ENCODE data around the gene TCTN3.
"Not testable (repeated sequence)": the region's sequence is repeated elsewhere in the genome, so short reads cannot be mapped to it uniquely, and the experiment has no call there.

TCTN3 gene

GRCh38 chr10:95729323-95730055, 35.8 kb upstream of the TCTN3 start:
- Histone ChIP-seq H3K4me2 (ENCODE audit: low read length, poor library complexity, severe bottlenecking) (no peak overlapping the region), H3K4me3 (ENCODE audit: insufficient read depth in 1 of 2, low read depth in 1 of 2, low read length in 2 of 2) (no peak overlapping the region), H2BK12ac (ENCODE audit: low read length in 2 of 2) (no peak overlapping the region), H4K91ac (ENCODE audit: low read length) (no peak overlapping the region), H3K36me3 (ENCODE audit: control insufficient read depth in 1 of 2, insufficient read depth in 2 of 2, low read depth in 1 of 2, low read length in 2 of 2) (no peaks in the 10 kb centered on the region), H3K27me3 (ENCODE audit: control insufficient read depth in 1 of 2, insufficient read depth in 1 of 2, low read length in 2 of 2) (no peaks in the 10 kb centered on the region), H2AFZ (ENCODE audit: low read depth, low read length) (no peak overlapping the region), H2BK120ac (ENCODE audit: low read depth, low read length) (no peak overlapping the region), H3K9ac (ENCODE audit: low read length) (no peak overlapping the region), H3K79me1 (replicated peaks; ENCODE audit: low read length, poor library complexity, severe bottlenecking) (no peaks in the 10 kb centered on the region), H3K4ac (ENCODE audit: low read depth in 1 of 2, low read length in 2 of 2) (no peak overlapping the region), H2AK5ac (ENCODE audit: low read length, severe bottlenecking) (no peak overlapping the region), H2BK15ac (ENCODE audit: low read depth, poor library complexity, severe bottlenecking) (no peak overlapping the region), H2BK5ac (ENCODE audit: low read depth, low read length, poor library complexity, severe bottlenecking) (no peak overlapping the region), H3K14ac (ENCODE audit: low read length in 2 of 2) (no peak overlapping the region), H3K18ac (ENCODE audit: low read depth in 1 of 2, low read length in 2 of 2) (no peak overlapping the region), H3K23ac (ENCODE audit: low read length in 2 of 2) (no peak overlapping the region), H3K4me1 (ENCODE audit: control insufficient read depth, insufficient read depth, low read depth, low read length) (no peaks in the 10 kb centered on the region), H3K9me3 (ENCODE audit: control insufficient read depth, low read length) (peaks cover 14% of the 10 kb centered on the region), H4K8ac (ENCODE audit: low read length) (no peak overlapping the region), H3K27ac (ENCODE audit: low read length, poor library complexity, severe bottlenecking) (no peak overlapping the region)
- no peak for DNase-seq
- WGBS: 100% methylated on average over 3 of the region's 3 CpGs

- Histone ChIP-seq H3K27me3 (ENCODE audit: control insufficient read depth in 1 of 2, insufficient read depth in 1 of 2, low read length in 2 of 2) (no peaks in the 10 kb centered on the region), H3K36me3 (ENCODE audit: control insufficient read depth in 1 of 2, insufficient read depth in 2 of 2, low read depth in 1 of 2, low read length in 2 of 2) (no peaks in the 10 kb centered on the region), H2AFZ (ENCODE audit: low read depth, low read length) (no peak overlapping the region), H3K23ac (ENCODE audit: low read length in 2 of 2) (no peak overlapping the region), H2BK120ac (ENCODE audit: low read depth, low read length) (no peak overlapping the region), H3K4me1 (ENCODE audit: control insufficient read depth, insufficient read depth, low read depth, low read length) (no peaks in the 10 kb centered on the region), H2BK15ac (ENCODE audit: low read depth, poor library complexity, severe bottlenecking) (no peak overlapping the region), H3K27ac (ENCODE audit: low read length, poor library complexity, severe bottlenecking) (no peak overlapping the region), H3K9me3 (ENCODE audit: control insufficient read depth, low read length) (peaks cover 7% of the 10 kb centered on the region), H3K4ac (ENCODE audit: low read depth in 1 of 2, low read length in 2 of 2) (no peak overlapping the region), H3K9ac (ENCODE audit: low read length) (no peak overlapping the region), H2BK12ac (ENCODE audit: low read length in 2 of 2) (no peak overlapping the region), H4K8ac (ENCODE audit: low read length) (no peak overlapping the region), H3K4me2 (ENCODE audit: low read length, poor library complexity, severe bottlenecking) (no peak overlapping the region), H4K91ac (ENCODE audit: low read length) (no peak overlapping the region), H3K79me1 (replicated peaks; ENCODE audit: low read length, poor library complexity, severe bottlenecking) (no peaks in the 10 kb centered on the region), H2AK5ac (ENCODE audit: low read length, severe bottlenecking) (no peak overlapping the region), H3K14ac (ENCODE audit: low read length in 2 of 2) (no peak overlapping the region), H3K4me3 (ENCODE audit: insufficient read depth in 1 of 2, low read depth in 1 of 2, low read length in 2 of 2) (no peak overlapping the region), H3K18ac (ENCODE audit: low read depth in 1 of 2, low read length in 2 of 2) (no peak overlapping the region), H2BK5ac (ENCODE audit: low read depth, low read length, poor library complexity, severe bottlenecking) (no peak overlapping the region)
- DNase-seq: no peak
- 96% methylated on average over 3 of the region's 4 CpGs for WGBS
Observed at GRCh38 chr10:95728526-95728925, 34.8 kb upstream of the TCTN3 start.

GRCh38 chr10:95722496-95722895, 28.8 kb upstream of the TCTN3 start:
- not testable (repeated sequence) for H3K4me3 ChIP-seq (ENCODE audit: insufficient read depth in 1 of 2, low read depth in 1 of 2, low read length in 2 of 2); H3K4me2 ChIP-seq (ENCODE audit: low read length, poor library complexity, severe bottlenecking); H2BK12ac ChIP-seq (ENCODE audit: low read length in 2 of 2); H2BK120ac ChIP-seq (ENCODE audit: low read depth, low read length); H2BK15ac ChIP-seq (ENCODE audit: low read depth, poor library complexity, severe bottlenecking); DNase-seq; H2AFZ ChIP-seq (ENCODE audit: low read depth, low read length); H3K27ac ChIP-seq (ENCODE audit: low read length, poor library complexity, severe bottlenecking); H4K91ac ChIP-seq (ENCODE audit: low read length); H3K27me3 ChIP-seq (ENCODE audit: control insufficient read depth in 1 of 2, insufficient read depth in 1 of 2, low read length in 2 of 2); H3K9ac ChIP-seq (ENCODE audit: low read length); H4K8ac ChIP-seq (ENCODE audit: low read length); H3K36me3 ChIP-seq (ENCODE audit: control insufficient read depth in 1 of 2, insufficient read depth in 2 of 2, low read depth in 1 of 2, low read length in 2 of 2); H3K4me1 ChIP-seq (ENCODE audit: control insufficient read depth, insufficient read depth, low read depth, low read length); H2AK5ac ChIP-seq (ENCODE audit: low read length, severe bottlenecking); H3K18ac ChIP-seq (ENCODE audit: low read depth in 1 of 2, low read length in 2 of 2); H3K23ac ChIP-seq (ENCODE audit: low read length in 2 of 2); H3K4ac ChIP-seq (ENCODE audit: low read depth in 1 of 2, low read length in 2 of 2); H3K14ac ChIP-seq (ENCODE audit: low read length in 2 of 2); H2BK5ac ChIP-seq (ENCODE audit: low read depth, low read length, poor library complexity, severe bottlenecking); H3K9me3 ChIP-seq (ENCODE audit: control insufficient read depth, low read length); H3K79me1 ChIP-seq (replicated peaks; ENCODE audit: low read length, poor library complexity, severe bottlenecking)
- 96% methylated on average over 2 of the region's 4 CpGs for WGBS

DNA sequence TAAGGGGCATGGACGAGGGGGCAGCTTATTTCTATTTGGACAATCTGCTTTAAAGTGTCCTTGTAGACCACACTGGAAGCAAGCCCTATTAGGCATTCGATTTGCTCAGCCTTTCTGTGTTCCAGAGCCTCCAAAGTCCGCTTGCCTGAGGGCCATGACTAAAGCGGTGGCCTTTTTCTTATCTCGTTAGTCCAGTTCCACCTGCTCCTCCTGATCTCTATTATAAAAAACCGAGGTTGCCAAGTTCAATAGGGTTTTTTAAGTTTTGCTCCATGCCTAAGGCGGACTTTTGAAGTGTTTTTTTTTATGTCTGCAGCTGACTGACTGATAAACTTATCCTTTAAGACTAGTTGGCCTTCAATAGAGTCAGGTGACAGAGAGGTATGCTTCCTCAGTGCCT, 27.0 kb upstream of the TCTN3 start:
- H3K9me3 ChIP-seq (ENCODE audit: control insufficient read depth, low read length); H3K79me1 ChIP-seq (replicated peaks; ENCODE audit: low read length, poor library complexity, severe bottlenecking); H3K27me3 ChIP-seq (ENCODE audit: control insufficient read depth in 1 of 2, insufficient read depth in 1 of 2, low read length in 2 of 2); H3K36me3 ChIP-seq (ENCODE audit: control insufficient read depth in 1 of 2, insufficient read depth in 2 of 2, low read depth in 1 of 2, low read length in 2 of 2); H4K91ac ChIP-seq (ENCODE audit: low read length); DNase-seq; H2AK5ac ChIP-seq (ENCODE audit: low read length, severe bottlenecking); H3K23ac ChIP-seq (ENCODE audit: low read length in 2 of 2); H3K14ac ChIP-seq (ENCODE audit: low read length in 2 of 2); H3K4me1 ChIP-seq (ENCODE audit: control insufficient read depth, insufficient read depth, low read depth, low read length); H3K4ac ChIP-seq (ENCODE audit: low read depth in 1 of 2, low read length in 2 of 2); H3K4me3 ChIP-seq (ENCODE audit: insufficient read depth in 1 of 2, low read depth in 1 of 2, low read length in 2 of 2); H2BK15ac ChIP-seq (ENCODE audit: low read depth, poor library complexity, severe bottlenecking); H2BK12ac ChIP-seq (ENCODE audit: low read length in 2 of 2); H3K27ac ChIP-seq (ENCODE audit: low read length, poor library complexity, severe bottlenecking); H3K9ac ChIP-seq (ENCODE audit: low read length); H2BK120ac ChIP-seq (ENCODE audit: low read depth, low read length); H2AFZ ChIP-seq (ENCODE audit: low read depth, low read length); H4K8ac ChIP-seq (ENCODE audit: low read length); H2BK5ac ChIP-seq (ENCODE audit: low read depth, low read length, poor library complexity, severe bottlenecking); H3K4me2 ChIP-seq (ENCODE audit: low read length, poor library complexity, severe bottlenecking); H3K18ac ChIP-seq (ENCODE audit: low read depth in 1 of 2, low read length in 2 of 2): not testable (repeated sequence)
- WGBS: 85% methylated on average over 7 of the region's 7 CpGs

Data from mesenchymal stem cell (in vitro differentiated cells and primary cell).